Activated CD4-positive, alpha-beta T cell treated with anti-CD3 and anti-CD28 coated beads for 4 hours (primary cell): Measurements from ENCODE around the gene ZNF385C.
"Not testable (repeated sequence)": the region's sequence is repeated elsewhere in the genome, so short reads cannot be mapped to it uniquely, and the experiment has no call there.

Experiments used
- DNase-seq, 2 donors: peaks; one replicate each; pipeline ENCODE4 v3.0.0-alpha.2; 2020

Gene ZNF385C

GRCh38 chr17:42042598-42043319 is 55.5 kb downstream of the ZNF385C start:
- no peak for DNase-seq

- no peak for DNase-seq
Measured at GRCh38 chr17:42041619-42042018, 56.7 kb downstream of the ZNF385C start.

- no peak for DNase-seq
Measured at GRCh38 chr17:42040818-42041217, 57.5 kb downstream of the ZNF385C start.

- DNase-seq: no peak
Measured at GRCh38 chr17:42039794-42040763, 58.2 kb downstream of the ZNF385C start.

- no peak for DNase-seq
Measured at GRCh38 chr17:42038221-42038973, 59.9 kb downstream of the ZNF385C start.

GRCh38 chr17:42034059-42034458 is 64.2 kb downstream of the ZNF385C start:
- DNase-seq: no peak

- DNase-seq: no peak
Measured at GRCh38 chr17:42031584-42031983, 66.7 kb downstream of the ZNF385C start.

GRCh38 chr17:42028791-42029127 is 69.5 kb downstream of the ZNF385C start:
- DNase-seq: no peak

GRCh38 chr17:42027961-42028790 is 70.1 kb downstream of the ZNF385C start:
- DNase-seq: no peak

- no peak for DNase-seq
Measured at GRCh38 chr17:42027590-42027889, 70.7 kb downstream of the ZNF385C start.

GRCh38 chr17:42026857-42027589 is 71.2 kb downstream of the ZNF385C start:
- DNase-seq: no peak

- no peak for DNase-seq
Measured at GRCh38 chr17:42025936-42026335, 72.3 kb downstream of the ZNF385C start.

GRCh38 chr17:42025191-42025579 is 73.1 kb downstream of the ZNF385C start:
- DNase-seq: no peak

GRCh38 chr17:42023524-42024349 is 74.5 kb downstream of the ZNF385C start:
- no peak for DNase-seq

- not testable (repeated sequence) for DNase-seq
Measured at GRCh38 chr17:42020845-42021244, 77.4 kb downstream of the ZNF385C start.

GRCh38 chr17:42019509-42020404 is 78.5 kb downstream of the ZNF385C start, which contains the start of gene NKIRAS2:
TSS of gene NKIRAS2 (plus strand) at chr17:42020090. CDS start at chr17:42021578, 1,488 bp downstream.
- peak; percentile 91 to 92 for DNase-seq

GRCh38 chr17:42018988-42019387 is 79.3 kb downstream of the ZNF385C start:
- no peak for DNase-seq

- DNase-seq: no peak
Measured at GRCh38 chr17:42018339-42018738, 79.9 kb downstream of the ZNF385C start.

- DNase-seq: no peak
Measured at GRCh38 chr17:42017866-42018200, 80.4 kb downstream of the ZNF385C start.
